Measurements from ENCODE around the gene SLC25A28. TPM values are rescaled to one million over a fixed set of nuclear protein-coding genes. Genes with fewer than 3 reads are reported as not detected.

The SLC25A28 gene
- total RNA-seq, 1 experiment from 2014 or later: 31.0 TPM

DNA sequence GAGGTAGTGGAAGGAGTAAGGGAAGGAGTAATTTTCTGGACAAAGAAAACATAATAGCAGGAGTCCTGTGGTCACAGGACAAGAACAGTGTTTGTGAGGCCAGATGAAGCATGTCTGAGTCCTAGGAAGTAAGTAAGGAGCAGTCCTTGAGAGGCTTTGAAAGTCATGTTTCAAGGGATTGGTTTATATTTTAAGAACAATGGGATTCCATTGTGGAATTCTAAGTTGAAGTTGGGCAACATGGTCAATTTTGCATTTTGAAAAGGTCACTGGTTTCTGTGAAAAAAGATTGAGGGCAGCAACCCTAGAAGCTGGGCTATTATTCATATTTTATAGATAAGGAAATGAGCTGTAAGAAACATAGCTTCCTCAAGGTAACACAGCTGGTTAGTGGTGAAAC lies 10.8 kb upstream of the SLC25A28 start:
- Histone ChIP-seq H3K4me1 (ENCODE audit: insufficient read depth, low read length, poor library complexity, severe bottlenecking) (peaks cover 3% of the 10 kb centered on the region), H3K9me3 (ENCODE audit: low read depth, low read length, poor library complexity, severe bottlenecking) (no peaks in the 10 kb centered on the region), H3K27me3 (replicated peaks; ENCODE audit: insufficient read depth, low read depth, low read length, poor library complexity) (no peaks in the 10 kb centered on the region), H3K27ac (ENCODE audit: low read depth, low read length, poor library complexity, severe bottlenecking) (no peak overlapping the region), H3K4me3 (ENCODE audit: low read depth, low read length, poor library complexity, severe bottlenecking) (no peak overlapping the region), H3K36me3 (ENCODE audit: insufficient read depth, low read length, poor library complexity, severe bottlenecking) (no peaks in the 10 kb centered on the region)
- BruUV-seq (replicated peaks): no TSS peak
- TF ChIP-seq, protein P1, sequence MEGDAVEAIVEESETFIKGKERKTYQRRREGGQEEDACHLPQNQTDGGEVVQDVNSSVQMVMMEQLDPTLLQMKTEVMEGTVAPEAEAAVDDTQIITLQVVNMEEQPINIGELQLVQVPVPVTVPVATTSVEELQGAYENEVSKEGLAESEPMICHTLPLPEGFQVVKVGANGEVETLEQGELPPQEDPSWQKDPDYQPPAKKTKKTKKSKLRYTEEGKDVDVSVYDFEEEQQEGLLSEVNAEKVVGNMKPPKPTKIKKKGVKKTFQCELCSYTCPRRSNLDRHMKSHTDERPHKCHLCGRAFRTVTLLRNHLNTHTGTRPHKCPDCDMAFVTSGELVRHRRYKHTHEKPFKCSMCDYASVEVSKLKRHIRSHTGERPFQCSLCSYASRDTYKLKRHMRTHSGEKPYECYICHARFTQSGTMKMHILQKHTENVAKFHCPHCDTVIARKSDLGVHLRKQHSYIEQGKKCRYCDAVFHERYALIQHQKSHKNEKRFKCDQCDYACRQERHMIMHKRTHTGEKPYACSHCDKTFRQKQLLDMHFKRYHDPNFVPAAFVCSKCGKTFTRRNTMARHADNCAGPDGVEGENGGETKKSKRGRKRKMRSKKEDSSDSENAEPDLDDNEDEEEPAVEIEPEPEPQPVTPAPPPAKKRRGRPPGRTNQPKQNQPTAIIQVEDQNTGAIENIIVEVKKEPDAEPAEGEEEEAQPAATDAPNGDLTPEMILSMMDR (conservative IDR thresholded peaks at IDR 0.05; ENCODE audit: low read depth, low read length): no peak
- TF ChIP-seq EZH2 (IDR thresholded peaks at IDR 0.05; ENCODE audit: borderline replicate concordance, low read depth, low read length, poor library complexity, severe bottlenecking): no peak
- no peak for DNase-seq (ENCODE audit: low spot score)
- CTCF ChIA-PET: no interaction called here
- POLR2A ChIA-PET (ENCODE audit: low non-redundant PET): no interaction called here
- intact Hi-C loops (cut with micrococcal nuclease; ENCODE audit: unreplicated experiment): no loop called here

DNA sequence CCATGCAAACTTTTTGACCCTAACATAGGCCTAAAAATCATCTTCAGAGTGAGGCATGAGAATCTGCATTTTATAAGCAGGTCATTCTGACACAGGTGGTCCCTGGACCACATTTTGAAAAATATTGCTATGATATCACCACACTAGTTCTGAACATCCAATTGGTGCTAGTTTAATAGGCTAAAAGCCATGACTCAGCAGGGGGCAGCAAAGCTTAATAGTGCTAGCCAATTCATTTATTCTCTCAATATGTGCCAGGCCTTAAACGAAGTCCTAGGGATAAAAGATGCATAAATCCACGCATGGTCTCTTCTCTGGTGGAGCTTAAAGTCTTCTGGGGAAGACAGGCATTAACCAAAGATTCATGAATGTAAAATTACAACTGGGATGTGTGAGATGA lies 10.2 kb upstream of the SLC25A28 start:
- ChIA-PET CTCF (no interaction called here), POLR2A (ENCODE audit: low non-redundant PET) (no interaction called here)
- Histone ChIP-seq H3K27me3 (replicated peaks; ENCODE audit: insufficient read depth, low read depth, low read length, poor library complexity) (no peaks in the 10 kb centered on the region), H3K36me3 (ENCODE audit: insufficient read depth, low read length, poor library complexity, severe bottlenecking) (no peaks in the 10 kb centered on the region), H3K9me3 (ENCODE audit: low read depth, low read length, poor library complexity, severe bottlenecking) (no peaks in the 10 kb centered on the region), H3K4me3 (ENCODE audit: low read depth, low read length, poor library complexity, severe bottlenecking) (no peak overlapping the region), H3K4me1 (ENCODE audit: insufficient read depth, low read length, poor library complexity, severe bottlenecking) (peaks cover 3% of the 10 kb centered on the region), H3K27ac (ENCODE audit: low read depth, low read length, poor library complexity, severe bottlenecking) (no peak overlapping the region)
- no TSS peak for BruUV-seq (replicated peaks)
- intact Hi-C loops (cut with micrococcal nuclease; ENCODE audit: unreplicated experiment): no loop called here
- peak; percentile 27 for DNase-seq (ENCODE audit: low spot score)
- TF ChIP-seq, protein P1 (conservative IDR thresholded peaks at IDR 0.05; ENCODE audit: low read depth, low read length): 0 out of 2 replicates have a peak, but pooled peaks have one; percentile 17
- TF ChIP-seq EZH2 (IDR thresholded peaks at IDR 0.05; ENCODE audit: borderline replicate concordance, low read depth, low read length, poor library complexity, severe bottlenecking): no peak

DNA sequence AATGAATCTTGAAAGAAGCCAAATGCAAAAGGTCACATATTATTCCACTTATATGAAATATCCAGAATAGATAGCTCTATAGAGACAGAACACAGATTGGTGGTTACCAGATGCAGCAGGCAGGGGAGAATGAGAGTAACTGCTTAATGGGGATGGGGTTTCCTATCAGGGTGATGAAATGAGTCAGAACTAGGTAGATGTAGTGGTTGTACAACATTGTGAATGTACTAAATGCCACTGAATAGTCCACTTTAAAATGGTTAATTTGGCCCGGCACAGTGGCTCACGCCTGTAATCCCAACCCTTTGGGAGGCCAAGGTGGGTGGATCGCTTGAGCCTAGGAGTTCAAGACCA lies 9.4 kb upstream of the SLC25A28 start:
- H3K4me3 ChIP-seq (ENCODE audit: low read depth, low read length, poor library complexity, severe bottlenecking): no peak overlapping the region
- H3K36me3 ChIP-seq (ENCODE audit: insufficient read depth, low read length, poor library complexity, severe bottlenecking): no peaks in the 10 kb centered on the region
- CTCF ChIA-PET: no interaction called here
- intact Hi-C loops (cut with micrococcal nuclease; ENCODE audit: unreplicated experiment): no loop called here
- peaks cover 3% of the 10 kb centered on the region for H3K4me1 ChIP-seq (ENCODE audit: insufficient read depth, low read length, poor library complexity, severe bottlenecking)
- no peaks in the 10 kb centered on the region for H3K27me3 ChIP-seq (replicated peaks; ENCODE audit: insufficient read depth, low read depth, low read length, poor library complexity)
- no peak for DNase-seq (ENCODE audit: low spot score)
- no TSS peak for BruUV-seq (replicated peaks)
- H3K27ac ChIP-seq (ENCODE audit: low read depth, low read length, poor library complexity, severe bottlenecking): no peak overlapping the region
- H3K9me3 ChIP-seq (ENCODE audit: low read depth, low read length, poor library complexity, severe bottlenecking): no peaks in the 10 kb centered on the region
- POLR2A ChIA-PET (ENCODE audit: low non-redundant PET): no interaction called here
- no peak for TF ChIP-seq EZH2 (IDR thresholded peaks at IDR 0.05; ENCODE audit: borderline replicate concordance, low read depth, low read length, poor library complexity, severe bottlenecking)
- TF ChIP-seq, protein P1 (conservative IDR thresholded peaks at IDR 0.05; ENCODE audit: low read depth, low read length): no peak

All from A673 (cell line).